Measurements from ENCODE around the gene HEATR5B. TPM values are rescaled to one million over a fixed set of nuclear protein-coding genes. Genes with fewer than 3 reads are reported as not detected.

HEATR5B gene
- total and polyA plus RNA-seq, 2 of the 8 experiments (the other 6 are each of a cell fraction or from before 2014, with no cell fraction given), result 7.0 to 12.6 TPM

DNA sequence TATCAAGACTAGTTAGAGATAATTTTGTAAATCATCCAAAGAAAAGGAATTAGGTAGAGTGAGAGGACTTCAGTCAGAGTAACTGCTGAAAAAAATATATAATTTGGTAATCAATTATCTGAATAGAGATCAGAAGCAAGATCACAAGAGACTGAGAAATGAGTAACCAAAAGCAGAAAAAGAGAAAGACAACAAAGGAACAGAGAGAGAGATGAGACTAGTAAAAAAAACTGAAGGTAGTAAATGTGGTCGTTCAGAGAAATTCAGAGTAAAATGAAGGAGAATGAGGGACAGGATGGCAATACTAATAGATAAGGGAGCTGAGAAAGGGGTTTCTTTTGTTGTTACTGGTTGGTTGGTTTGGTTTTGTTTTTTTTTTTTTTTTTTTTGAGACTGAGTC, 134.3 kb downstream of the HEATR5B start:
- no peak for FAIRE-seq
- H3K23ac ChIP-seq (ENCODE audit: insufficient read length), result no peak overlapping the region
- H2BK5ac ChIP-seq (ENCODE audit: low read depth, low read length), result no peak overlapping the region
- no peak overlapping the region for H2BK15ac ChIP-seq (ENCODE audit: low read length)
- H3K4me2 ChIP-seq (ENCODE audit: insufficient read depth in 1 of 2, low read depth in 2 of 2, low read length in 2 of 2), result no peak overlapping the region
- no peak overlapping the region for H4K5ac ChIP-seq (ENCODE audit: insufficient read length, low read depth, low read length)
- H3K4ac ChIP-seq (replicated peaks; ENCODE audit: insufficient read length, low read depth, low read length), result no peak overlapping the region
- H3K27me3 ChIP-seq (replicated peaks in 1 of 4; ENCODE audit: control insufficient read depth in 3 of 4, extremely low read depth in 1 of 4, insufficient read depth in 3 of 4, low read length in 3 of 4), result no peaks in the 10 kb centered on the region
- TF ChIP-seq, protein P1, sequence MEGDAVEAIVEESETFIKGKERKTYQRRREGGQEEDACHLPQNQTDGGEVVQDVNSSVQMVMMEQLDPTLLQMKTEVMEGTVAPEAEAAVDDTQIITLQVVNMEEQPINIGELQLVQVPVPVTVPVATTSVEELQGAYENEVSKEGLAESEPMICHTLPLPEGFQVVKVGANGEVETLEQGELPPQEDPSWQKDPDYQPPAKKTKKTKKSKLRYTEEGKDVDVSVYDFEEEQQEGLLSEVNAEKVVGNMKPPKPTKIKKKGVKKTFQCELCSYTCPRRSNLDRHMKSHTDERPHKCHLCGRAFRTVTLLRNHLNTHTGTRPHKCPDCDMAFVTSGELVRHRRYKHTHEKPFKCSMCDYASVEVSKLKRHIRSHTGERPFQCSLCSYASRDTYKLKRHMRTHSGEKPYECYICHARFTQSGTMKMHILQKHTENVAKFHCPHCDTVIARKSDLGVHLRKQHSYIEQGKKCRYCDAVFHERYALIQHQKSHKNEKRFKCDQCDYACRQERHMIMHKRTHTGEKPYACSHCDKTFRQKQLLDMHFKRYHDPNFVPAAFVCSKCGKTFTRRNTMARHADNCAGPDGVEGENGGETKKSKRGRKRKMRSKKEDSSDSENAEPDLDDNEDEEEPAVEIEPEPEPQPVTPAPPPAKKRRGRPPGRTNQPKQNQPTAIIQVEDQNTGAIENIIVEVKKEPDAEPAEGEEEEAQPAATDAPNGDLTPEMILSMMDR (IDR thresholded peaks at IDR 0.05; ENCODE audit: control extremely low read depth in 1 of 3, insufficient read depth in 1 of 3, low read depth in 1 of 3, low read length in 3 of 3), result no peak
- TF ChIP-seq EP300 (IDR thresholded peaks at IDR 0.05; ENCODE audit: borderline replicate concordance in 1 of 2, low read depth in 2 of 2, low read length in 2 of 2), result no peak
- ChIA-PET CTCF (ENCODE audit: partially characterized antibody) (no interaction called here), POLR2A (ENCODE audit: partially characterized antibody) (interaction anchor here (1.0 to 2.0 kb wide), 2 partner anchors 9 to 14 kb away, joined by 3 to 4 read pairs; no protein-coding TSS in a partner anchor)
- no peak overlapping the region for H3K14ac ChIP-seq (ENCODE audit: insufficient read length)
- no peak overlapping the region for H3K56ac ChIP-seq (replicated peaks; ENCODE audit: insufficient read length, low read depth, low read length)
- no peak overlapping the region for H4K91ac ChIP-seq (replicated peaks; ENCODE audit: insufficient read length, low read length)
- H2AFZ ChIP-seq (ENCODE audit: low read length), result no peak overlapping the region
- H3K23me2 ChIP-seq (ENCODE audit: low read depth, low read length), result no peaks in the 10 kb centered on the region
- H4K8ac ChIP-seq (ENCODE audit: extremely low read depth, insufficient read depth, low read length), result no peak overlapping the region; the same call in 1 of the 2 replicates
- H3K9me3 ChIP-seq (ENCODE audit: insufficient read depth in 2 of 2, low read depth in 1 of 2, low read length in 1 of 2), result no peaks in the 10 kb centered on the region
- H2BK12ac ChIP-seq (ENCODE audit: low read depth, low read length), result no peak overlapping the region
- H2BK120ac ChIP-seq (replicated peaks; ENCODE audit: low read depth, low read length), result no peak overlapping the region
- H2BK20ac ChIP-seq (ENCODE audit: low read length), result no peak overlapping the region
- H3K4me1 ChIP-seq (replicated peaks in 1 of 4; ENCODE audit: control insufficient read depth in 3 of 4, insufficient read depth in 4 of 4, low read length in 3 of 4), result peaks cover 3 to 11% (median 10%) of the 10 kb centered on the region in 4 experiments; a peak in 6 of 7 replicates
- 88% methylated on average over 1 of the region's 1 CpG; no CpG with 5 or more reads in 1 of the 2 experiments for WGBS, 2 experiments (ENCODE audit: extremely low coverage in 1 of 2, insufficient coverage in 1 of 2, insufficient read length in 1 of 2, insufficient replicate concordance in 2 of 2, low coverage in 1 of 2, low lambda C conversion rate in 2 of 2, missing lambda C conversion rate in 1 of 2)
- no peak overlapping the region for H3K27ac ChIP-seq (ENCODE audit: low read depth, low read length)
- no peak for DNase-seq (ENCODE audit: low read depth in 1 of 2, low spot score in 2 of 2)
- H2AK5ac ChIP-seq (ENCODE audit: low read depth, low read length), result no peak overlapping the region
- no peak overlapping the region for H3K18ac ChIP-seq (ENCODE audit: extremely low read depth, low read length)
- H4K20me1 ChIP-seq (replicated peaks in 1 of 2; ENCODE audit: control insufficient read depth in 1 of 2, insufficient read depth in 2 of 2, low read length in 2 of 2), result peaks cover 0 to 5% of the 10 kb centered on the region in 2 experiments
- H3K4me3 ChIP-seq (ENCODE audit: extremely low read depth in 1 of 4, insufficient read depth in 2 of 4, low read depth in 3 of 4, low read length in 4 of 4), result no peak overlapping the region
- H3K79me1 ChIP-seq (ENCODE audit: low read depth, low read length), result 0 out of 2 replicates have a peak, but pooled peaks cover 2% of the 10 kb centered on the region
- H3K36me3 ChIP-seq (ENCODE audit: control insufficient read depth in 2 of 4, insufficient read depth in 4 of 4, low read length in 3 of 4), result no peaks in the 10 kb centered on the region
- no peak overlapping the region for H3K9ac ChIP-seq (replicated peaks in 1 of 4; ENCODE audit: extremely low read depth in 1 of 4, low read depth in 3 of 4, low read length in 3 of 4)
- H3K79me2 ChIP-seq (ENCODE audit: control insufficient read depth in 1 of 2, insufficient read depth in 2 of 2, low read length in 2 of 2), result peaks cover 0 to 82% of the 10 kb centered on the region in 2 experiments; a peak in 3 of 4 replicates

Data from H1 (cell line).